Measurements from ENCODE around the gene PIK3C2G. TPM values are rescaled to one million over a fixed set of nuclear protein-coding genes. Genes with fewer than 3 reads are reported as not detected.
"Not testable (repeated sequence)": the region's sequence is repeated elsewhere in the genome, so short reads cannot be mapped to it uniquely, and the experiment has no call there.

Gene PIK3C2G
- total RNA-seq, 1 experiment from 2014 or later, result not detected

- H3K27me3 ChIP-seq (replicated peaks; ENCODE audit: insufficient read depth, low read depth, low read length, poor library complexity), result no peaks in the 10 kb centered on the region
- ChIA-PET POLR2A (ENCODE audit: low non-redundant PET) (no interaction called here), CTCF (no interaction called here)
- no peak overlapping the region for H3K27ac ChIP-seq (ENCODE audit: low read depth, low read length, poor library complexity, severe bottlenecking)
- no peak for DNase-seq (ENCODE audit: low spot score)
- intact Hi-C loops (cut with micrococcal nuclease; ENCODE audit: unreplicated experiment), result no loop called here
- no peaks in the 10 kb centered on the region for H3K4me1 ChIP-seq (ENCODE audit: insufficient read depth, low read length, poor library complexity, severe bottlenecking)
- no peak overlapping the region for H3K4me3 ChIP-seq (ENCODE audit: low read depth, low read length, poor library complexity, severe bottlenecking)
- no peaks in the 10 kb centered on the region for H3K9me3 ChIP-seq (ENCODE audit: low read depth, low read length, poor library complexity, severe bottlenecking)
- TF ChIP-seq EZH2 (IDR thresholded peaks at IDR 0.05; ENCODE audit: borderline replicate concordance, low read depth, low read length, poor library complexity, severe bottlenecking), result no peak
- no peak for TF ChIP-seq CTCF (conservative IDR thresholded peaks at IDR 0.05; ENCODE audit: low read depth, low read length)
- BruUV-seq (replicated peaks), result no TSS peak
- H3K36me3 ChIP-seq (ENCODE audit: insufficient read depth, low read length, poor library complexity, severe bottlenecking), result no peaks in the 10 kb centered on the region
Measured at GRCh38 chr12:18684430-18684829, 423.1 kb downstream of the PIK3C2G start.

GRCh38 chr12:18689771-18690170 is 428.5 kb downstream of the PIK3C2G start:
- CTCF ChIA-PET, result no interaction called here
- TF ChIP-seq EZH2 (IDR thresholded peaks at IDR 0.05; ENCODE audit: borderline replicate concordance, low read depth, low read length, poor library complexity, severe bottlenecking), result no peak
- TF ChIP-seq CTCF (conservative IDR thresholded peaks at IDR 0.05; ENCODE audit: low read depth, low read length), result no peak
- POLR2A ChIA-PET (ENCODE audit: low non-redundant PET), result no interaction called here
- no peaks in the 10 kb centered on the region for H3K9me3 ChIP-seq (ENCODE audit: low read depth, low read length, poor library complexity, severe bottlenecking)
- H3K36me3 ChIP-seq (ENCODE audit: insufficient read depth, low read length, poor library complexity, severe bottlenecking), result no peaks in the 10 kb centered on the region
- no peak for DNase-seq (ENCODE audit: low spot score)
- intact Hi-C loops (cut with micrococcal nuclease; ENCODE audit: unreplicated experiment), result no loop called here
- no peak overlapping the region for H3K4me3 ChIP-seq (ENCODE audit: low read depth, low read length, poor library complexity, severe bottlenecking)
- no peaks in the 10 kb centered on the region for H3K4me1 ChIP-seq (ENCODE audit: insufficient read depth, low read length, poor library complexity, severe bottlenecking)
- no TSS peak for BruUV-seq (replicated peaks)
- H3K27ac ChIP-seq (ENCODE audit: low read depth, low read length, poor library complexity, severe bottlenecking), result no peak overlapping the region
- no peaks in the 10 kb centered on the region for H3K27me3 ChIP-seq (replicated peaks; ENCODE audit: insufficient read depth, low read depth, low read length, poor library complexity)

- intact Hi-C loops (cut with micrococcal nuclease; ENCODE audit: unreplicated experiment), result no loop called here
- Histone ChIP-seq H3K36me3 (ENCODE audit: insufficient read depth, low read length, poor library complexity, severe bottlenecking) (no peaks in the 10 kb centered on the region), H3K9me3 (ENCODE audit: low read depth, low read length, poor library complexity, severe bottlenecking) (no peaks in the 10 kb centered on the region), H3K4me3 (ENCODE audit: low read depth, low read length, poor library complexity, severe bottlenecking) (no peak overlapping the region), H3K27ac (ENCODE audit: low read depth, low read length, poor library complexity, severe bottlenecking) (no peak overlapping the region), H3K27me3 (replicated peaks; ENCODE audit: insufficient read depth, low read depth, low read length, poor library complexity) (no peaks in the 10 kb centered on the region), H3K4me1 (ENCODE audit: insufficient read depth, low read length, poor library complexity, severe bottlenecking) (no peaks in the 10 kb centered on the region)
- no peak for DNase-seq (ENCODE audit: low spot score)
- no peak for TF ChIP-seq EZH2 (IDR thresholded peaks at IDR 0.05; ENCODE audit: borderline replicate concordance, low read depth, low read length, poor library complexity, severe bottlenecking)
- no peak for TF ChIP-seq CTCF (conservative IDR thresholded peaks at IDR 0.05; ENCODE audit: low read depth, low read length)
- CTCF ChIA-PET, result no interaction called here
- BruUV-seq (replicated peaks), result no TSS peak
- POLR2A ChIA-PET (ENCODE audit: low non-redundant PET), result no interaction called here
Measured at GRCh38 chr12:18690653-18691052, 429.3 kb downstream of the PIK3C2G start.

GRCh38 chr12:18693986-18694385 is 432.7 kb downstream of the PIK3C2G start:
- DNase-seq (ENCODE audit: low spot score); H3K27ac ChIP-seq (ENCODE audit: low read depth, low read length, poor library complexity, severe bottlenecking); POLR2A ChIA-PET (ENCODE audit: low non-redundant PET); H3K4me3 ChIP-seq (ENCODE audit: low read depth, low read length, poor library complexity, severe bottlenecking); H3K9me3 ChIP-seq (ENCODE audit: low read depth, low read length, poor library complexity, severe bottlenecking); H3K36me3 ChIP-seq (ENCODE audit: insufficient read depth, low read length, poor library complexity, severe bottlenecking); BruUV-seq (replicated peaks); CTCF ChIA-PET; intact Hi-C loops (cut with micrococcal nuclease; ENCODE audit: unreplicated experiment); H3K4me1 ChIP-seq (ENCODE audit: insufficient read depth, low read length, poor library complexity, severe bottlenecking); H3K27me3 ChIP-seq (replicated peaks; ENCODE audit: insufficient read depth, low read depth, low read length, poor library complexity): not testable (repeated sequence)

Data from A673 (cell line).